HG03280 (cell line): ENCODE results near the gene VCAM1.
"Not testable (repeated sequence)": the region's sequence is repeated elsewhere in the genome, so short reads cannot be mapped to it uniquely, and the experiment has no call there.

Experiments
- ATAC-seq: cut with Tn5 transposase; IDR thresholded peaks from one replicate; pipeline ENCODE4 v1.9.1; 2021; ENCODE audit warnings: mild to moderate bottlenecking, moderate library complexity; ENCODE audit not compliant: unreplicated experiment

Gene VCAM1

GRCh38 chr1:100773444-100773843 lies 53.9 kb downstream of the VCAM1 start:
- ATAC-seq, result no peak

DNA sequence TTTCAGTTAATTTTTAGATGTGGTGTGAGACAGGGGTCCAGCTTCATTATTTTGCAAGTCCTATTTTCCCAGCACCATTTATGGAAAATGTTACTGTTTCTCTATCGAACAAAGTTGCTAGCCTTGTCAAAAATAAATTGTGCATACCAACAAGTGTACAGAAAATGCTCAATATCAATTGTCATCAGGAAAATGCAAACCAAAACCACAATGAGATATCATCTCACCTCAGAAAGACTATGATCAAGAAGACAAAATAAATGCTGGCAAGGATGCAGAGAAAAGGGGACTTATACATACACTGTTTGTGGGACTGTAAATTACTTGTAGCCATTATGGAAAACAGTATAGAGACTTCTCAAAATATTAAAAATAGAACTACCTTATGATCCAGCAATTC lies 54.8 kb downstream of the VCAM1 start:
- ATAC-seq, result no peak

DNA sequence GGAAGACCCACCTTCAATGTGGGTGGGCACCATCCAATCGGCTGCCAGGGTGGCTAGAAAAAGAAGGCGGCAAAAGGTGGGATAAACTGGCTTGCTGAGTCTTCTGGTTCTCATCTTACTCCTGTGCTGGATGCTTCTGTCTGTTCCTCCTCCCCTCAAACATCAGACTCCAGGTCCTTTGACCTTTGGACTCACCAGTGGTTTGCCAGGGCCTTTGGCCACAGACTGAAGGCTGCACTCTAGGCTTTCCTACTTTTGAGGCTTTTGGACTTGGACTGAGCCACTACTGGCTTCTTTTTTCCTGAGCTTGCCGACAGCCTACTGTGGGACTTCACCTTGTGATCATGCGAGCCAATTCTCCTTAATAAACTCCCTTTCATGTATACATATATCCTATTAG lies 55.9 kb downstream of the VCAM1 start:
- ATAC-seq, result no peak

- no peak for ATAC-seq
Observed at GRCh38 chr1:100778748-100779147, 59.2 kb downstream of the VCAM1 start.

- ATAC-seq, result no peak
Observed at GRCh38 chr1:100780814-100781213, 61.3 kb downstream of the VCAM1 start.

DNA sequence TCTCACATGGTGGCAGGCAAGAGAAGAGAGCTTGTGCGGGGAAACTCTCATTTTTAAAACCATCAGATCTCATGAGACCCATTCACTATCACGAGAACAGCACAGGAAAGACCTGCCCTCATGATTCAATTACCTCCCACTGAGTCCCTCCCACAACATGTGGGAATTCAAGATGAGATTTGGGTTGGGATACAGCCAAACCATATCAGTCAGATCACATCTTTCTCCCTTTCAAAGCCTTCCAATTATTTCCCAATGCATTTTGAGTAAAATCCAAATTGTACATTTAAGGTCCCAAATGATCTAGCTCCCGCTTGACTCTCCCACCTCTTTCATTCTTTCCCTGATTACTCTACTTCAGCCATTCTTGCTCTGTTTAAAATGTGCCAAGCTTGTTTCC lies 62.2 kb downstream of the VCAM1 start:
- not testable (repeated sequence) for ATAC-seq

DNA sequence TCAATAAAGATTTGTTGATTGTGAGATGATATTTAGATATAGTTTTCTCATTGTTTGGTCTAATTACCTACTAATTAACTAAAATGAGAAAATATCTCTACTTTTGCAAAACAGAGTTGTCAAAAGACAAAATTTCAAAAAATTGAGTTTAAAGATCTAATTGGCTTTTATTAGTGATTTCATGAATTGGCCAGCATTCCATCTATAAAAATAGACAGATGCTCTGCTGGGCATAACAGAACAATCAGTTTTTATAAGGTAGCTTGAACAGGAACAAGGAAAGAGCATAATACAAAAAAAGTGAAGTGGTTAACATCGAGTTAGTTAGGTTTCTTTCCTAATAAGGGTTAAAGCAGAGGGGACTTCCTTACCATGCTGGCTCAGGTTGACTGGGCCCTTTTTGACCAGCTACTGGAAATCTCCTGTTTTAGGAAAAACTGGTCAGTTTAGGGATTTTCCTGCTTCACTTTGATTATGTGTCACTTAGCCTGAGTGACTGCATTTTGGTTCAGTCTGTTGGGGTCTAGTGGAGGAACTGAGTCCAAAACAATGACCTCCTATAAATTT lies 63.0 kb downstream of the VCAM1 start:
- ATAC-seq, result no peak

- no peak for ATAC-seq
Observed at GRCh38 chr1:100785470-100786052, 66.0 kb downstream of the VCAM1 start.

DNA sequence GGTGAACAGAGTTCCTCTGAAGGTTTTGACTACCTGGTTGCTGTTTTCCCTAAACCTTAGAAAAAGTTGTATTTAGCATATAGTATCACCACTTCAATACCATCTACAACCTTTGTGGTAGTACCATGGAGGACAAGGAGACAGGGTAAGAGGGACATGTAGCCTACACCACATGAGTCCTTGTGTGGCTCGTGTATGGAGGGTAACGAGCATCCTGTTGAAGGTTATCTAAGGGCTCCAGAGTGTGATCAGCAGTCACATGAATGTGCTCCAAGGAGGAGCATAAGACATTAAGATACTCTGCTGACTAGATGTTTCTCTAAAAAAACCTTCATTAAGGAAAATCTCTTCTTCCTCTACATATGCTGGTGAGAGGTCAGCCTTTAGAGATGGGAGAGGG lies 67.3 kb downstream of the VCAM1 start:
- no peak for ATAC-seq
